ENCODE data around the gene SLC25A30.

The SLC25A30 gene

GRCh38 chr13:45417790-45418534 is at the start of gene SLC25A30:
SLC25A30 (minus strand) TSS chr13:45418373; CDS start chr13:45411425, 6,948 bp downstream.
- peak; percentile 81 for DNase-seq

- DNase-seq, result no peak
Observed at GRCh38 chr13:45466359-45466758, 48.2 kb upstream of the SLC25A30 start.

- peak; percentile 93 for DNase-seq
Observed at GRCh38 chr13:45464687-45465453, 46.7 kb upstream of the SLC25A30 start, which contains the start of gene COG3. COG3 (plus strand) TSS chr13:45464939; CDS start chr13:45465037, 98 bp downstream.

- DNase-seq, result no peak
Observed at GRCh38 chr13:45464141-45464686, 46.0 kb upstream of the SLC25A30 start.

GRCh38 chr13:45456196-45456972 is 38.2 kb upstream of the SLC25A30 start:
- DNase-seq, result no peak

- no peak for DNase-seq
Observed at GRCh38 chr13:45454204-45454603, 36.0 kb upstream of the SLC25A30 start.

- DNase-seq, result no peak
Observed at GRCh38 chr13:45451282-45451681, 33.1 kb upstream of the SLC25A30 start.

- DNase-seq, result no peak
Observed at GRCh38 chr13:45448965-45449559, 30.9 kb upstream of the SLC25A30 start.

- no peak for DNase-seq
Observed at GRCh38 chr13:45447050-45447661, 29.0 kb upstream of the SLC25A30 start.

GRCh38 chr13:45446181-45446580 is 28.0 kb upstream of the SLC25A30 start:
- DNase-seq, result no peak

GRCh38 chr13:45445053-45445452 is 26.9 kb upstream of the SLC25A30 start:
- DNase-seq, result no peak

GRCh38 chr13:45441633-45442032 is 23.5 kb upstream of the SLC25A30 start:
- no peak for DNase-seq

- DNase-seq, result no peak
Observed at GRCh38 chr13:45439781-45440462, 21.7 kb upstream of the SLC25A30 start.

- no peak for DNase-seq
Observed at GRCh38 chr13:45439008-45439407, 20.8 kb upstream of the SLC25A30 start.

- no peak for DNase-seq
Observed at GRCh38 chr13:45437947-45438346, 19.8 kb upstream of the SLC25A30 start.

GRCh38 chr13:45436953-45437352 is 18.8 kb upstream of the SLC25A30 start:
- no peak for DNase-seq

- DNase-seq, result no peak
Observed at GRCh38 chr13:45436332-45436731, 18.2 kb upstream of the SLC25A30 start.

- DNase-seq, result no peak
Observed at GRCh38 chr13:45434556-45435371, 16.6 kb upstream of the SLC25A30 start.

GRCh38 chr13:45433381-45433790 is 15.2 kb upstream of the SLC25A30 start:
- DNase-seq, result no peak

- no peak for DNase-seq
Observed at GRCh38 chr13:45432737-45433380, 14.7 kb upstream of the SLC25A30 start.
